Right cardiac atrium (tissue), 5 donors: ENCODE results near the gene AMBRA1. TPM values are rescaled to one million over a fixed set of nuclear protein-coding genes. Genes with fewer than 3 reads are reported as not detected.

Experiments used
- ATAC-seq, 2 donors: fragments of 200-7000 bp; cut with Tn5 transposase; one replicate each; pipeline versions ENCODE4 v1.8.0 to v1.9.1; 2020; ENCODE audit warnings: moderate library complexity in 2 of 2, mild to moderate bottlenecking in 1 of 2
- DNase-seq, 3 donors: peaks; one replicate each; pipeline ENCODE4 v3.0.0-alpha.2; 2020
- H3K27ac ChIP-seq: one replicate; pipeline ENCODE4 v1.5.1; 2013; ENCODE audit warnings: mild to moderate bottlenecking, low read length, control low read depth, moderate library complexity
- H3K27me3 ChIP-seq: one replicate; pipeline ENCODE4 v1.6.1; 2013; ENCODE audit not compliant: control insufficient read depth, insufficient read depth
- H3K4me1 ChIP-seq: one replicate; pipeline ENCODE4 v1.6.1; 2013; ENCODE audit warnings: low read length; ENCODE audit not compliant: control insufficient read depth, insufficient read depth
- H3K4me3 ChIP-seq: one replicate; pipeline ENCODE4 v1.5.1; 2013; ENCODE audit warnings: low read length, control low read depth
- H3K9me3 ChIP-seq: one replicate; pipeline ENCODE4 v1.6.1; 2013; ENCODE audit warnings: low read length; ENCODE audit not compliant: control insufficient read depth
- WGBS: extraction: QIAGEN DNeasy Blood & Tissue Kit; methylation state at CpG from one replicate; pipeline ENCODE4 v1.1.7; 2013; 5-methylcytosine and 5-hydroxymethylcytosine counted together
- intact Hi-C, 4 donors: fragments of 100-400 bp; cut with DNase I; formaldehyde crosslinking; loops; one replicate each; pipeline versions ENCODE4 v1.11.0 to v1.14.0; 2022 to 2023
- polyA plus RNA-seq: library from polyadenylated mRNA; stranded (reverse); fragments of 200-250 nt; gene quantifications from one replicate; pipeline ENCODE4 v1.2.3, GENCODE V29; 2013
- total RNA-seq, 4 donors: library from RNA; stranded (reverse); fragmentation: NEBNext Ultra II Directional; extraction: Animal tissue kit (Norgen Biotek cat#: 25700); gene quantifications; one replicate each; pipeline ENCODE4 v1.2.1, GENCODE V29; 2021
- donor health status: healthy with polysubstance abuse.
- donor health status: DM: no; HTN: yes; CAD: no.
- donor health status: DM: no; HTN: no; CAD: no.
- donor health status: DM: no; HTN: yes; CAD: no; lungs with severe emphysema.
- donor health status: DM: yes; HTN: yes; CAD: no.

Gene AMBRA1
- total and polyA plus RNA-seq, 5 donors, result 8.1 to 23.6 (median 19.5) TPM

GRCh38 chr11:46551261-46551660 lies 42.6 kb downstream of the AMBRA1 start:
- WGBS, result 98% methylated on average over 7 of the region's 7 CpGs
- Histone ChIP-seq H3K27me3 (no peaks in the 10 kb centered on the region), H3K9me3 (no peaks in the 10 kb centered on the region), H3K4me1 (peaks cover 3% of the 10 kb centered on the region), H3K27ac (no peak overlapping the region), H3K4me3 (no peak overlapping the region)
- intact Hi-C loops, result no loop called here
- DNase-seq (no peak), ATAC-seq (no peak)

- Histone ChIP-seq H3K4me1 (no peaks in the 10 kb centered on the region), H3K4me3 (no peak overlapping the region), H3K27me3 (no peaks in the 10 kb centered on the region), H3K9me3 (no peaks in the 10 kb centered on the region), H3K27ac (no peak overlapping the region)
- WGBS, result 91% methylated on average over 5 of the region's 5 CpGs
- intact Hi-C loops, result no loop called here
- ATAC-seq (no peak), DNase-seq (no peak)
These were observed 46.2 kb downstream of the AMBRA1 start for GRCh38 chr11:46547579-46547978.

- no peak for ATAC-seq
- no peak for DNase-seq
- no peak overlapping the region for H3K27ac ChIP-seq
- H3K4me3 ChIP-seq, result no peak overlapping the region
- intact Hi-C loops, result no loop called here
- H3K4me1 ChIP-seq, result no peaks in the 10 kb centered on the region
- H3K9me3 ChIP-seq, result no peaks in the 10 kb centered on the region
- H3K27me3 ChIP-seq, result no peaks in the 10 kb centered on the region
- 26% methylated on average over 1 of the region's 1 CpG for WGBS
These were observed 50.3 kb downstream of the AMBRA1 start for GRCh38 chr11:46543564-46543963.

- Histone ChIP-seq H3K27me3 (no peaks in the 10 kb centered on the region), H3K9me3 (no peaks in the 10 kb centered on the region), H3K4me1 (no peaks in the 10 kb centered on the region), H3K27ac (no peak overlapping the region), H3K4me3 (no peak overlapping the region)
- DNase-seq (peak in 2 of 3 donors; percentile 67 to 70), ATAC-seq (peak; percentile 34 to 46)
- 68% methylated on average over 16 of the region's 16 CpGs for WGBS
- intact Hi-C loops, result no loop called here
These were observed 52.0 kb downstream of the AMBRA1 start for GRCh38 chr11:46541593-46542371.

- DNase-seq (no peak), ATAC-seq (no peak)
- Histone ChIP-seq H3K4me3 (no peak overlapping the region), H3K4me1 (no peaks in the 10 kb centered on the region), H3K9me3 (no peaks in the 10 kb centered on the region), H3K27me3 (no peaks in the 10 kb centered on the region), H3K27ac (no peak overlapping the region)
- 95% methylated on average over 4 of the region's 4 CpGs for WGBS
- intact Hi-C loops, result no loop called here
These were observed 53.0 kb downstream of the AMBRA1 start for GRCh38 chr11:46540807-46541206.

- Histone ChIP-seq H3K27ac (no peak overlapping the region), H3K27me3 (no peaks in the 10 kb centered on the region), H3K9me3 (no peaks in the 10 kb centered on the region), H3K4me1 (no peaks in the 10 kb centered on the region), H3K4me3 (no peak overlapping the region)
- intact Hi-C loops, result loop anchor here in 3 of 4 donors (5.0 kb wide), 2 partner anchors 145 to 150 kb away; partner anchors contain the start of gene CHRM4 (in 2 of the 3)
- DNase-seq (peak; percentile 54 to 70 (median 67)), ATAC-seq (peak; percentile 74 to 79)
- 55% methylated on average over 5 of the region's 5 CpGs for WGBS
These were observed 56.1 kb downstream of the AMBRA1 start for GRCh38 chr11:46537537-46538295.

GRCh38 chr11:46537121-46537520 lies 56.7 kb downstream of the AMBRA1 start:
- Histone ChIP-seq H3K27ac (no peak overlapping the region), H3K4me1 (no peaks in the 10 kb centered on the region), H3K4me3 (no peak overlapping the region), H3K27me3 (no peaks in the 10 kb centered on the region), H3K9me3 (no peaks in the 10 kb centered on the region)
- WGBS, result 84% methylated on average over 2 of the region's 2 CpGs
- ATAC-seq (no peak), DNase-seq (no peak)
- intact Hi-C loops, result loop anchor here in 3 of 4 donors (5.0 kb wide), 2 partner anchors 145 to 150 kb away; partner anchors contain the start of gene CHRM4 (in 2 of the 3)

- intact Hi-C loops, result loop anchor here in 3 of 4 donors (5.0 kb wide), 2 partner anchors 143 to 148 kb away; partner anchors contain the start of gene CHRM4 (in 2 of the 3)
- H3K4me1 ChIP-seq, result no peaks in the 10 kb centered on the region
- no peak overlapping the region for H3K4me3 ChIP-seq
- no peaks in the 10 kb centered on the region for H3K9me3 ChIP-seq
- H3K27me3 ChIP-seq, result no peaks in the 10 kb centered on the region
- DNase-seq (no peak), ATAC-seq (no peak)
- H3K27ac ChIP-seq, result no peak overlapping the region
- WGBS, result 89% methylated on average over 4 of the region's 4 CpGs
These were observed 58.1 kb downstream of the AMBRA1 start for GRCh38 chr11:46535688-46536087.

GRCh38 chr11:46534711-46535110 lies 59.1 kb downstream of the AMBRA1 start:
- Histone ChIP-seq H3K4me1 (peaks cover 2% of the 10 kb centered on the region), H3K9me3 (no peaks in the 10 kb centered on the region), H3K4me3 (no peak overlapping the region), H3K27me3 (no peaks in the 10 kb centered on the region), H3K27ac (no peak overlapping the region)
- intact Hi-C loops, result loop anchor here (5.0 kb wide), 2 partner anchors 142 to 147 kb away; partner anchors contain the start of gene CHRM4 (in 3 of the 4)
- ATAC-seq, result no peak
- no peak for DNase-seq
- 92% methylated on average over 5 of the region's 5 CpGs for WGBS

- intact Hi-C loops, result loop anchor here in 1 of 4 donors (5.0 kb wide), 1 partner anchor 141 kb away; the partner anchor contains the start of gene CHRM4
These were observed 60.3 kb downstream of the AMBRA1 start for GRCh38 chr11:46533396-46534100.

More at GRCh38 chr11:46533396-46534100, 60.3 kb downstream of the AMBRA1 start:
- DNase-seq, result no peak
- WGBS, result 64% methylated on average over 9 of the region's 9 CpGs
- Histone ChIP-seq H3K27ac (no peak overlapping the region), H3K4me3 (no peak overlapping the region), H3K4me1 (peaks cover 2% of the 10 kb centered on the region), H3K9me3 (no peaks in the 10 kb centered on the region), H3K27me3 (no peaks in the 10 kb centered on the region)
- ATAC-seq, result no peak
